RWPE2 (cell line): ENCODE data around the gene VTCN1.

Experiments
- ATAC-seq: fragments of 200-7000 bp; cut with Tn5 transposase; 3 replicates; pipeline ENCODE4 v1.9.1; 2021; ENCODE audit warnings: low read depth
- DNase-seq: peaks from one replicate; pipeline ENCODE4 v3.0.0-alpha.2; 2020; ENCODE audit warnings: low spot score
- H3K27ac ChIP-seq: fragments of 450-650 bp; 2 replicates; pipeline ENCODE4 v1.5.1; 2017; ENCODE audit warnings: mild to moderate bottlenecking; ENCODE audit not compliant: poor library complexity, severe bottlenecking
- H3K27me3 ChIP-seq: fragments of 250-450 bp; sonication (Bioruptor Pico); 2 replicates; pipeline ENCODE4 v1.5.1; 2021; ENCODE audit warnings: mild to moderate bottlenecking, moderate library complexity; ENCODE audit not compliant: insufficient read depth, poor library complexity, severe bottlenecking
- H3K36me3 ChIP-seq: fragments of 250-450 bp; sonication (Bioruptor Pico); 2 replicates; pipeline ENCODE4 v1.5.1; 2020; ENCODE audit warnings: low read depth, mild to moderate bottlenecking, moderate library complexity
- H3K4me1 ChIP-seq: fragments of 250-450 bp; sonication (Bioruptor Pico); 2 replicates; pipeline ENCODE4 v1.5.1; 2021; ENCODE audit warnings: mild to moderate bottlenecking, moderate library complexity; ENCODE audit not compliant: insufficient read depth, poor library complexity, severe bottlenecking
- H3K4me3 ChIP-seq: fragments of 250-450 bp; sonication (Bioruptor Pico); 2 replicates; pipeline ENCODE4 v1.5.1; 2021; ENCODE audit warnings: mild to moderate bottlenecking, moderate library complexity; ENCODE audit not compliant: severe bottlenecking
- H3K9me3 ChIP-seq: fragments of 250-450 bp; sonication (Bioruptor Pico); 2 replicates; pipeline ENCODE4 v1.5.1; 2021; ENCODE audit warnings: mild to moderate bottlenecking, moderate library complexity; ENCODE audit not compliant: severe bottlenecking
- CTCF ChIP-seq: fragments of 450-650 bp; IDR thresholded peaks from one replicate; pipeline ENCODE4 v1.5.1; 2017; ENCODE audit warnings: mild to moderate bottlenecking, moderate library complexity; ENCODE audit not compliant: poor library complexity, severe bottlenecking

The VTCN1 gene

GRCh38 chr1:117213046-117213445, 2.3 kb upstream of the VTCN1 start:
- Histone ChIP-seq H3K4me3 (no peak overlapping the region), H3K36me3 (no peaks in the 10 kb centered on the region), H3K27ac (no peak overlapping the region), H3K9me3 (no peaks in the 10 kb centered on the region), H3K27me3 (no peaks in the 10 kb centered on the region), H3K4me1 (no peaks in the 10 kb centered on the region)
- ATAC-seq: no peak
- TF ChIP-seq CTCF: no peak
- DNase-seq: no peak

- H3K4me3 ChIP-seq: no peak overlapping the region
- H3K36me3 ChIP-seq: no peaks in the 10 kb centered on the region
- no peak overlapping the region for H3K27ac ChIP-seq
- H3K9me3 ChIP-seq: no peaks in the 10 kb centered on the region
- ATAC-seq: no peak; the same call in 2 of the 3 replicates
- TF ChIP-seq CTCF: no peak
- no peaks in the 10 kb centered on the region for H3K4me1 ChIP-seq
- H3K27me3 ChIP-seq: no peaks in the 10 kb centered on the region
- no peak for DNase-seq
Measured at GRCh38 chr1:117210386-117210785, 341 bp downstream of the VTCN1 start.

GRCh38 chr1:117209094-117209493, 1.6 kb downstream of the VTCN1 start:
- Histone ChIP-seq H3K27ac (no peak overlapping the region), H3K27me3 (no peaks in the 10 kb centered on the region), H3K9me3 (no peaks in the 10 kb centered on the region), H3K36me3 (no peaks in the 10 kb centered on the region), H3K4me3 (no peak overlapping the region), H3K4me1 (no peaks in the 10 kb centered on the region)
- ATAC-seq: no peak
- TF ChIP-seq CTCF: no peak
- DNase-seq: no peak

GRCh38 chr1:117208580-117208979, 2.1 kb downstream of the VTCN1 start:
- H3K4me3 ChIP-seq: no peak overlapping the region
- ATAC-seq: no peak
- H3K27ac ChIP-seq: no peak overlapping the region
- DNase-seq: no peak
- no peaks in the 10 kb centered on the region for H3K4me1 ChIP-seq
- no peak for TF ChIP-seq CTCF
- no peaks in the 10 kb centered on the region for H3K36me3 ChIP-seq
- no peaks in the 10 kb centered on the region for H3K27me3 ChIP-seq
- H3K9me3 ChIP-seq: no peaks in the 10 kb centered on the region

- Histone ChIP-seq H3K9me3 (no peaks in the 10 kb centered on the region), H3K4me1 (no peaks in the 10 kb centered on the region), H3K36me3 (no peaks in the 10 kb centered on the region), H3K27ac (no peak overlapping the region), H3K27me3 (no peaks in the 10 kb centered on the region), H3K4me3 (no peak overlapping the region)
- ATAC-seq (no peak), DNase-seq (no peak)
- no peak for TF ChIP-seq CTCF
Measured at GRCh38 chr1:117205368-117205767, 5.4 kb downstream of the VTCN1 start.
